HG03432 (cell line): ENCODE data around the gene BCAR3.
"Not testable (repeated sequence)": the region's sequence is repeated elsewhere in the genome, so short reads cannot be mapped to it uniquely, and the experiment has no call there.

Experiments used
- ATAC-seq: cut with Tn5 transposase; IDR thresholded peaks from one replicate; pipeline ENCODE4 v1.9.1; 2021; ENCODE audit warnings: mild to moderate bottlenecking, moderate library complexity; ENCODE audit not compliant: unreplicated experiment

The BCAR3 gene

GRCh38 chr1:93707956-93708355, 26.3 kb upstream of the BCAR3 start:
- peak; percentile 69 for ATAC-seq

GRCh38 chr1:93705892-93706500, 24.4 kb upstream of the BCAR3 start:
- no peak for ATAC-seq

- peak; percentile 56 for ATAC-seq
Measured at GRCh38 chr1:93704052-93704451, 22.4 kb upstream of the BCAR3 start.

- peak; percentile 6 for ATAC-seq
Measured at GRCh38 chr1:93703643-93704042, 22.0 kb upstream of the BCAR3 start.

- no peak for ATAC-seq
Measured at GRCh38 chr1:93702828-93703183, 21.2 kb upstream of the BCAR3 start.

GRCh38 chr1:93702111-93702827, 20.6 kb upstream of the BCAR3 start:
- peak; percentile 35 for ATAC-seq

- peak; percentile 23 for ATAC-seq
Measured at GRCh38 chr1:93701629-93702028, 20.0 kb upstream of the BCAR3 start.

- no peak for ATAC-seq
Measured at GRCh38 chr1:93700532-93701469, 19.2 kb upstream of the BCAR3 start.

- ATAC-seq, result no peak
Measured at GRCh38 chr1:93699503-93700168, 18.0 kb upstream of the BCAR3 start.

- ATAC-seq, result no peak
Measured at GRCh38 chr1:93699049-93699384, 17.4 kb upstream of the BCAR3 start.

- no peak for ATAC-seq
Measured at GRCh38 chr1:93698329-93699048, 16.9 kb upstream of the BCAR3 start.

- not testable (repeated sequence) for ATAC-seq
Measured at GRCh38 chr1:93697566-93697965, 15.9 kb upstream of the BCAR3 start.

- peak; percentile 45 for ATAC-seq
Measured at GRCh38 chr1:93695411-93696005, 13.9 kb upstream of the BCAR3 start.

- ATAC-seq, result no peak
Measured at GRCh38 chr1:93694819-93695218, 13.2 kb upstream of the BCAR3 start.

GRCh38 chr1:93694039-93694438, 12.4 kb upstream of the BCAR3 start:
- ATAC-seq, result no peak

GRCh38 chr1:93692983-93693591, 11.4 kb upstream of the BCAR3 start:
- peak; percentile 83 for ATAC-seq

GRCh38 chr1:93692451-93692861, 10.8 kb upstream of the BCAR3 start:
- no peak for ATAC-seq

GRCh38 chr1:93692026-93692425, 10.4 kb upstream of the BCAR3 start:
- no peak for ATAC-seq

- no peak for ATAC-seq
Measured at GRCh38 chr1:93690921-93691789, 9.5 kb upstream of the BCAR3 start.
